HG02870 (cell line): ENCODE measurements around the gene BASP1.
"Not testable (repeated sequence)": the region's sequence is repeated elsewhere in the genome, so short reads cannot be mapped to it uniquely, and the experiment has no call there.

Experiments used
- ATAC-seq: cut with Tn5 transposase; IDR thresholded peaks from one replicate; pipeline ENCODE4 v1.9.1; 2021; ENCODE audit warnings: mild to moderate bottlenecking, moderate library complexity; ENCODE audit not compliant: unreplicated experiment

The BASP1 gene

GRCh38 chr5:17190799-17191391 lies 26.5 kb upstream of the BASP1 start:
- no peak for ATAC-seq

GRCh38 chr5:17191574-17191973 lies 25.9 kb upstream of the BASP1 start:
- ATAC-seq = not testable (repeated sequence)

- ATAC-seq = no peak
Observed at GRCh38 chr5:17192191-17192590, 25.2 kb upstream of the BASP1 start.

- no peak for ATAC-seq
Observed at GRCh38 chr5:17196024-17196423, 21.4 kb upstream of the BASP1 start.

GRCh38 chr5:17196697-17197096 lies 20.7 kb upstream of the BASP1 start:
- ATAC-seq = no peak

- ATAC-seq = peak; percentile 87
Observed at GRCh38 chr5:17203329-17204132, 13.9 kb upstream of the BASP1 start.

GRCh38 chr5:17204133-17204489 lies 13.3 kb upstream of the BASP1 start:
- ATAC-seq = no peak

- no peak for ATAC-seq
Observed at GRCh38 chr5:17206021-17206420, 11.4 kb upstream of the BASP1 start.

GRCh38 chr5:17212191-17212590 lies 5.2 kb upstream of the BASP1 start:
- no peak for ATAC-seq

GRCh38 chr5:17212996-17213395 lies 4.4 kb upstream of the BASP1 start:
- ATAC-seq = no peak

- ATAC-seq = no peak
Observed at GRCh38 chr5:17213938-17214337, 3.5 kb upstream of the BASP1 start.

- no peak for ATAC-seq
Observed at GRCh38 chr5:17214893-17215292, 2.5 kb upstream of the BASP1 start.

GRCh38 chr5:17215361-17215760 lies 2.1 kb upstream of the BASP1 start:
- no peak for ATAC-seq

GRCh38 chr5:17216176-17216973 lies 1.1 kb upstream of the BASP1 start:
- peak; percentile 32 for ATAC-seq

GRCh38 chr5:17216974-17217492 lies 398 bp upstream of the BASP1 start:
- no peak for ATAC-seq

GRCh38 chr5:17218353-17219005 lies 1.0 kb downstream of the BASP1 start:
- ATAC-seq = peak; percentile 33

GRCh38 chr5:17219006-17219422 lies 1.6 kb downstream of the BASP1 start:
- peak; percentile 19 for ATAC-seq

GRCh38 chr5:17219469-17219868 lies 2.0 kb downstream of the BASP1 start:
- no peak for ATAC-seq

- ATAC-seq = no peak
Observed at GRCh38 chr5:17219992-17220391, 2.6 kb downstream of the BASP1 start.

- no peak for ATAC-seq
Observed at GRCh38 chr5:17220469-17220868, 3.0 kb downstream of the BASP1 start.
